H9 (cell line): ENCODE measurements around the gene CHMP4B. TPM values are rescaled to one million over a fixed set of nuclear protein-coding genes. Genes with fewer than 3 reads are reported as not detected.

Experiments used
- DNase-seq: peaks from one replicate; pipeline ENCODE4 v3.0.0-alpha.2; 2017
- H2AFZ ChIP-seq: one replicate; pipeline ENCODE4 v1.6.1; 2013; ENCODE audit warnings: mild to moderate bottlenecking, low read length, control low read depth, moderate library complexity
- H2AK5ac ChIP-seq: 2 replicates; pipeline ENCODE4 v1.6.1; 2013; ENCODE audit warnings: low read length, control low read depth, mixed read lengths; ENCODE audit not compliant: insufficient read length
- H2BK120ac ChIP-seq: one replicate; pipeline ENCODE4 v1.6.1; 2013; ENCODE audit warnings: low read depth, mild to moderate bottlenecking, low read length, control low read depth, inconsistent platforms; ENCODE audit not compliant: poor library complexity, severe bottlenecking
- H2BK12ac ChIP-seq: 2 replicates; pipeline ENCODE4 v1.6.1; 2013; ENCODE audit warnings: low read length, control low read depth, mixed read lengths, low read depth; ENCODE audit not compliant: insufficient read length
- H2BK15ac ChIP-seq: 2 replicates; pipeline ENCODE4 v1.6.1; 2013; ENCODE audit warnings: low read depth, low read length, control low read depth
- H2BK20ac ChIP-seq: one replicate; pipeline ENCODE4 v1.6.1; 2013; ENCODE audit warnings: low read depth, mild to moderate bottlenecking, low read length, control low read depth, inconsistent platforms; ENCODE audit not compliant: poor library complexity, severe bottlenecking
- H2BK5ac ChIP-seq: 2 replicates; pipeline ENCODE4 v1.6.1; 2013; ENCODE audit warnings: low read length, control low read depth, mixed read lengths; ENCODE audit not compliant: insufficient read length
- H3K14ac ChIP-seq: 2 replicates; pipeline ENCODE4 v1.6.1; 2013; ENCODE audit warnings: low read length, control low read depth; ENCODE audit not compliant: insufficient read depth
- H3K18ac ChIP-seq: 2 replicates; pipeline ENCODE4 v1.6.1; 2013; ENCODE audit warnings: low read depth, mild to moderate bottlenecking, mixed read lengths, low read length, control low read depth; ENCODE audit not compliant: insufficient read length
- H3K23ac ChIP-seq: 2 replicates; pipeline ENCODE4 v1.6.1; 2013; ENCODE audit warnings: low read length, control low read depth, mixed read lengths, low read depth; ENCODE audit not compliant: insufficient read length
- H3K23me2 ChIP-seq: 2 replicates; pipeline ENCODE4 v1.6.1; 2013; ENCODE audit warnings: low read depth, mild to moderate bottlenecking, mixed read lengths, low read length, control low read depth; ENCODE audit not compliant: insufficient read length, poor library complexity, severe bottlenecking
- H3K27ac ChIP-seq: 2 replicates; pipeline ENCODE4 v1.5.1; 2013; ENCODE audit warnings: low read length, control low read depth, mixed read lengths, low read depth; ENCODE audit not compliant: insufficient read length
- H3K27me3 ChIP-seq: 2 replicates; pipeline ENCODE4 v1.6.1; 2013; ENCODE audit warnings: low read length, control low read depth, inconsistent platforms; ENCODE audit not compliant: insufficient read depth
- H3K4ac ChIP-seq: 2 replicates; pipeline ENCODE4 v1.6.1; 2013; ENCODE audit warnings: low read depth, mild to moderate bottlenecking, control low read depth, inconsistent platforms, low read length, moderate library complexity
- H3K4me1 ChIP-seq: 2 replicates; pipeline ENCODE4 v1.6.1; 2013; ENCODE audit warnings: low read length, control low read depth, inconsistent platforms; ENCODE audit not compliant: insufficient read depth
- H3K4me2 ChIP-seq: 2 replicates; pipeline ENCODE4 v1.6.1; 2013; ENCODE audit warnings: low read length, control low read depth, mixed read lengths; ENCODE audit not compliant: insufficient read length, insufficient read depth
- H3K56ac ChIP-seq: 2 replicates; pipeline ENCODE4 v1.6.1; 2013; ENCODE audit warnings: low read depth, mild to moderate bottlenecking, mixed read lengths, low read length, control low read depth; ENCODE audit not compliant: insufficient read length
- H3K79me1 ChIP-seq: 2 replicates; pipeline ENCODE4 v1.6.1; 2013; ENCODE audit warnings: low read depth, mild to moderate bottlenecking, moderate library complexity, low read length, control low read depth, inconsistent platforms; ENCODE audit not compliant: insufficient read depth, poor library complexity, severe bottlenecking
- H3K79me2 ChIP-seq: 2 replicates; pipeline ENCODE4 v1.6.1; 2013; ENCODE audit warnings: low read length, control low read depth, inconsistent platforms; ENCODE audit not compliant: insufficient read depth
- H3K9ac ChIP-seq: 2 replicates; pipeline ENCODE4 v1.6.1; 2013; ENCODE audit warnings: low read length, control low read depth, mixed read lengths; ENCODE audit not compliant: insufficient read length; ENCODE audit errors: extremely low read depth
- H3K9me3 ChIP-seq: one replicate; pipeline ENCODE4 v1.6.1; 2013; ENCODE audit warnings: low read depth, low read length, inconsistent platforms; ENCODE audit not compliant: control insufficient read depth
- H3T11ph ChIP-seq: one replicate; pipeline ENCODE4 v1.6.1; 2013; ENCODE audit warnings: mild to moderate bottlenecking, low read length, control low read depth, inconsistent platforms
- H4K20me1 ChIP-seq: one replicate; pipeline ENCODE4 v1.6.1; 2013; ENCODE audit not compliant: control insufficient read depth, insufficient read length, insufficient read depth
- H4K5ac ChIP-seq: 2 replicates; pipeline ENCODE4 v1.6.1; 2013; ENCODE audit warnings: low read depth, mild to moderate bottlenecking, mixed read lengths, low read length, control low read depth; ENCODE audit not compliant: insufficient read length
- H4K8ac ChIP-seq: replicated peaks from 2 replicates; pipeline ENCODE4 v1.6.1; 2013; ENCODE audit warnings: low read length, control low read depth, mixed read lengths, low read depth; ENCODE audit not compliant: insufficient read length
- H4K91ac ChIP-seq: 2 replicates; pipeline ENCODE4 v1.6.1; 2013; ENCODE audit warnings: low read depth, mild to moderate bottlenecking, moderate library complexity, mixed read lengths, low read length, control low read depth; ENCODE audit not compliant: insufficient read length
- H3K27ac Mint-ChIP-seq, 3 experiments: 2 replicates in 2 of 3; 3 replicates in 1 of 3; pipeline ENCODE4 v1.8.0; 2020 to 2021; ENCODE audit warnings: mixed read lengths in 3 of 3, mild to moderate bottlenecking in 1 of 3, moderate library complexity in 1 of 3
- H3K27me3 Mint-ChIP-seq: 2 replicates; pipeline ENCODE4 v1.8.0; 2021; ENCODE audit warnings: low read depth, mild to moderate bottlenecking, moderate library complexity, mixed read lengths
- H3K36me3 Mint-ChIP-seq, 3 experiments: 2 replicates in 2 of 3; 3 replicates in 1 of 3; pipeline ENCODE4 v1.8.0; 2020 to 2021; ENCODE audit warnings: low read depth in 3 of 3, mixed read lengths in 3 of 3; ENCODE audit not compliant: insufficient read depth in 1 of 3
- H3K4me1 Mint-ChIP-seq, 2 experiments: 2 replicates each; pipeline ENCODE4 v1.8.0; 2020; ENCODE audit warnings: mixed read lengths in 2 of 2
- H3K4me3 Mint-ChIP-seq, 2 experiments: 2 replicates in 1 of 2; 3 replicates in 1 of 2; pipeline ENCODE4 v1.8.0; 2020 to 2021; ENCODE audit warnings: mild to moderate bottlenecking in 2 of 2, mixed read lengths in 2 of 2, moderate library complexity in 1 of 2
- H3K9me3 Mint-ChIP-seq, 2 experiments: 2 replicates in 1 of 2; 3 replicates in 1 of 2; pipeline ENCODE4 v1.8.0; 2020; ENCODE audit warnings: mild to moderate bottlenecking in 2 of 2, mixed read lengths in 2 of 2, moderate library complexity in 1 of 2
- CTCF ChIP-seq: fragments of 200-600 bp; sonication (generic); conservative IDR thresholded peaks from 3 replicates; pipeline ENCODE4 v1.8.0; 2021; ENCODE audit warnings: antibody characterized with exemption, mild to moderate bottlenecking
- WGBS: extraction: QIAGEN DNeasy Blood & Tissue Kit; methylation state at CpG from one replicate; pipeline ENCODE4 v1.1.7; 2013; ENCODE audit warnings: missing lambda C conversion rate, low lambda C conversion rate, mixed read lengths; ENCODE audit not compliant: insufficient read length; ENCODE audit errors: extremely low coverage; 5-methylcytosine and 5-hydroxymethylcytosine counted together
- total RNA-seq: library from RNA; stranded (reverse); gene quantifications from 2 replicates; pipeline ENCODE4 v1.2.1, GENCODE V29; 2021

Gene CHMP4B
- total RNA-seq, 1 experiment from 2014 or later: 94.9 TPM

- no peaks in the 10 kb centered on the region for H3K27me3 ChIP-seq
- no peak overlapping the region for H2BK120ac ChIP-seq
- Mint-ChIP-seq H3K27me3 (no peaks in the 10 kb centered on the region), H3K4me1 (peaks cover 61 to 66% of the 10 kb centered on the region in 2 experiments), H3K36me3 (peaks cover 1 to 4% (median 4%) of the 10 kb centered on the region in 3 experiments; a peak in 3 of 7 replicates), H3K4me3 (no peak overlapping the region), H3K27ac (peak overlapping the region; percentile 31 to 63 (median 44); a peak in 3 of 7 replicates), H3K9me3 (no peaks in the 10 kb centered on the region)
- peaks cover 2% of the 10 kb centered on the region; the same call in 1 of the 2 replicates for H3K79me2 ChIP-seq
- H3K9ac ChIP-seq: no peak overlapping the region
- H3K4ac ChIP-seq: no peak overlapping the region
- H3K27ac ChIP-seq: no peak overlapping the region
- H4K8ac ChIP-seq: no peak overlapping the region
- H3K4me1 ChIP-seq: peaks cover 9% of the 10 kb centered on the region
- no peak overlapping the region for H3K56ac ChIP-seq
- no peaks in the 10 kb centered on the region for H3K23me2 ChIP-seq
- H2BK5ac ChIP-seq: no peak overlapping the region
- H2BK20ac ChIP-seq: no peak overlapping the region
- no peak for TF ChIP-seq CTCF
- no peak overlapping the region for H2BK12ac ChIP-seq
- H2AFZ ChIP-seq: no peak overlapping the region
- H2BK15ac ChIP-seq: no peak overlapping the region
- H3K23ac ChIP-seq: no peak overlapping the region
- H3K14ac ChIP-seq: no peak overlapping the region
- WGBS: no CpG with 5 or more reads among the region's 9 CpGs
- no peak for DNase-seq
- no peaks in the 10 kb centered on the region for H4K20me1 ChIP-seq
- H2AK5ac ChIP-seq: no peak overlapping the region
- no peaks in the 10 kb centered on the region for H3K79me1 ChIP-seq
- no peak overlapping the region for H3T11ph ChIP-seq
- H4K91ac ChIP-seq: no peak overlapping the region
- H3K4me2 ChIP-seq: no peak overlapping the region
- H4K5ac ChIP-seq: no peak overlapping the region
- H3K18ac ChIP-seq: no peak overlapping the region
- H3K9me3 ChIP-seq: no peaks in the 10 kb centered on the region
Measured at GRCh38 chr20:33828326-33828844, 17.2 kb downstream of the CHMP4B start.
